Suppressor macrophage treated with lipopolysaccharide for 4 hours (primary cell): ENCODE measurements around the gene ZNF132.
"Not testable (repeated sequence)": the region's sequence is repeated elsewhere in the genome, so short reads cannot be mapped to it uniquely, and the experiment has no call there.

Source experiments
- DNase-seq: peaks from one replicate; pipeline ENCODE4 v3.0.0-alpha.2; 2020

The ZNF132 gene

DNA sequence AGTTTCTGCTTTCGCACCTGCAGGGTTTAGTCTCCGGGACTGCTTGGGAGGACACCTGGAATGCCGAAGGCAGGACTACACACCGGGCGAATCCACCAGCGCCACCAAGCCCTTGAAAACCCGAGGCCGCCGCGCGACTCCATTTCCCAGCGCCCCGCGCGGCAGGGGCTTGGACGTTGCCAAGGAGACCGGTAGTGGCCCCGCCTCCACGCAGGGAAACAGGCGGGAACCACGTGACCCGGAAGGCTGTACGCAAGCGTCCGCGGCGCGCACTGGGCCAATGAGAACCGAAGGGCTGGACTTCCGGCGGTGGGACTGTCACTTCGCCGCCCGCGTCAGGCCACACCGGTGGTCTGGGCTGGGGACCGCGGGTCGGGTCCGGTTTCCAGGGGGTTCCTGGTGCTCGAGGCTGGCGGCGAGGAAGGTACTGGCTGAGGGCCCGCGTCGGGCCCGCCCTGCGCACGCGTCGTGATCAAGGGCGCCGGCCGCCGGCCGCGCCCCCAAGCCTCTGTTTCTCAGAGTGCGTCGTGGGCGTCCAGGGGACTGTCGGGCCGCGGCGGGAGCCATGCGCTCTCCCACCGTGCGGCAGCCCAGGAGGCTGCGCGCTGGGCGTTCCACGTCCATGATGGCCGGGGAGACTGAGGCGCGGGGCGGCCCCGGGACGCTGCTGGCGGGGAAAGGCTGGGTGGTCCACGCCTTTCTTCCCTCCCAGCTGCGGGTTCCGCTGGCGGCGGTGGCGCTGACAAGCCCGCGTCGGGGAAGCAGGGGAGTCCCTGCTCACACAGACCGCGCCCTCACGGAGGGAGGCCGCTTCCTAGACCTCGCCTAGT is 27.0 kb upstream of the ZNF132 start, which contains the start of gene ZNF324:
TSS of gene ZNF324 (plus strand) at position 321 of the 830 bp plus-strand sequence. CDS start 2,106 bp downstream, outside the sequence.
- peak; percentile 99 for DNase-seq

DNA sequence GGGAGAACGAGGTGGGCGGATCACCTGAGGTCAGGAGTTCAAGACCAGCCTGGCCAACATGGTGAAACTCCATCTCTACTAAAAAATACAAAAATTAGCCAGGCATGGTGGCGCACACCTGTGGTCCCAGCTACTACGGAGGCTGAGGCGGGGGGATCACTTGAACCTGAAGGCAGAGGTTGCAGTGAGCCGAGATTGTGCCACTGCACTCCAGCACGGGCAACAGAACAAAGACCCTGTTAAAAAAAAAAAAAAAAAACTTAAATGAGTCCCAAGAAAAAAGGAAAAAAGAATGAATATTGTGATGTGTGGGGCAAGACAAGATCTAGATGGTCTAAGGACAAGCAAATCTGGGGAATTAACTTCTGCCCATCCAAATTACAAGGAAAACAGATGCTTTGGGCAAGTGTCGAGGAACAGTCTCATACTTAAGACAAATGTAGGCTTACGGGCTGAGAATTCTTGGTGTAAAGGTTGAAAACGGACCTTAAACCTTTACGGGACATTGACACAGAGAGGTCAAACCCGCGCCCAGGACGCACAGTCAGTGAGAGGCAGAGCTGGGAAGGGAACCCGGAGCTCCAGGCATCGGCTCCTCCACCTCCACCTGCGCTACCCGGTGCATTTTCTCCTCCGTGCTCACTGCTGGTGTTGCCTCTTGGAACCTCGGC is 26.3 kb upstream of the ZNF132 start:
- DNase-seq: no peak

DNA sequence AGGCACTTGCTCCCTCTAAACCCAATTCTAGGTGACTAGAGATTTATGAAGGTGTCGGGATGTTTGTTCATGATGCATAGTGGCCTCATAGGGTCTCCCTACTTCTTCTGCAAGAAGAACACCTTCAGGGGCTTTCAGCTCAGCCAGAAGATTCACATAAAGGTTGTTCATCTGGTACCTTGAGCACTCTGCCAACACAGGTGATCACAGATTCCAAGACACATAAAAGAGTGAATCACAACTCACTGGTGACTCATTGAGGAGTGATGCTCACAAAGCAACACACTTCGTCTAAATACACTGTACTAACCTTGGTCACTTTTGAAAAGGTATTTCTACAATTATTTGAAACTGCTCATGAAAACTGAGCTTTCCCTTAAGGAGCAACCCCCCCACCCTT is 20.1 kb upstream of the ZNF132 start:
- no peak for DNase-seq

DNA sequence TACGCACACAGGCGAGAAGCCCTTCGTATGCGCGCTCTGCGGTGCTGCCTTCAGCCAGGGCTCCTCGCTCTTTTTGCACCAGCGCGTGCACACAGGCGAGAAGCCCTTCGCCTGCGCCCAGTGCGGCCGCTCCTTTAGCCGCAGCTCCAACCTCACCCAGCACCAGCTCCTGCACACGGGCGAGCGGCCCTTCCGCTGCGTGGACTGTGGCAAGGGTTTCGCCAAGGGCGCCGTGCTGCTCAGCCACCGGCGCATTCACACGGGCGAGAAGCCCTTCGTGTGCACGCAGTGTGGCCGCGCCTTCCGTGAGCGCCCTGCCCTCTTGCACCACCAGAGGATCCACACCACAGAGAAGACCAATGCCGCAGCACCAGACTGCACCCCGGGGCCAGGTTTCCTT is 16.2 kb upstream of the ZNF132 start:
- DNase-seq: no peak

DNA sequence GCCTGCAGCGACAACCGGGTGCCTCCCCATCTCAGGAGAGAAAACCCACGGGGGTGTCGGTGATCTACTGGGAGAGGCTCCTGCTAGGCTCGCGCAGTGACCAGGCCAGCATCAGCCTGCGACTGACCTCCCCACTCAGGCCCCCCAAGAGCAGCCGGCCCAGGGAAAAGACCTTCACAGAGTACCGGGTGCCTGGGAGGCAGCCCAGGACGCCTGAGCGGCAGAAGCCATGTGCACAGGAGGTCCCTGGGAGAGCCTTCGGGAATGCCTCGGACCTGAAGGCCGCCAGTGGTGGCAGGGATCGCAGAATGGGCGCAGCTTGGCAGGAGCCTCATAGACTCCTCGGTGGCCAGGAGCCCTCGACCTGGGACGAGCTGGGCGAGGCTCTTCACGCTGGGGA is 15.4 kb upstream of the ZNF132 start:
- DNase-seq: no peak

DNA sequence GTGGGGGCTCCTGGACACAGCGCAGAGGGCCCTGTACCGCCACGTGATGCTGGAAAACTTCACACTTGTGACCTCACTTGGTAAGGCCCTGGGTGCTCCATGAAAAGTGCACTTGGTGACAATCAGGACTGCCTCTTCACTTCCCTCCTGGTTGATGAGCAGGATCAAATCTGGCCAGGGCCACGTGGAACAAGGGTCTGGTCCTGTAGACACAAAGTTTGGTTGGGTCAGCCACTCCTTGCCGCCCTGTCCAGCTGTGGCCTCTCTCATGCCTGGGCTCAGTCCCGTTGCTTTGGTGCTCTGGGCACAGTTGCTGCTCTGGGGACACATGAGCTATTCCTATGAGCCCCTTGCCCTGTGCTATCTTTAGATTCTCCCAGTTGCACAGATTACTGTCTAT is 13.8 kb upstream of the ZNF132 start:
- no peak for DNase-seq

DNA sequence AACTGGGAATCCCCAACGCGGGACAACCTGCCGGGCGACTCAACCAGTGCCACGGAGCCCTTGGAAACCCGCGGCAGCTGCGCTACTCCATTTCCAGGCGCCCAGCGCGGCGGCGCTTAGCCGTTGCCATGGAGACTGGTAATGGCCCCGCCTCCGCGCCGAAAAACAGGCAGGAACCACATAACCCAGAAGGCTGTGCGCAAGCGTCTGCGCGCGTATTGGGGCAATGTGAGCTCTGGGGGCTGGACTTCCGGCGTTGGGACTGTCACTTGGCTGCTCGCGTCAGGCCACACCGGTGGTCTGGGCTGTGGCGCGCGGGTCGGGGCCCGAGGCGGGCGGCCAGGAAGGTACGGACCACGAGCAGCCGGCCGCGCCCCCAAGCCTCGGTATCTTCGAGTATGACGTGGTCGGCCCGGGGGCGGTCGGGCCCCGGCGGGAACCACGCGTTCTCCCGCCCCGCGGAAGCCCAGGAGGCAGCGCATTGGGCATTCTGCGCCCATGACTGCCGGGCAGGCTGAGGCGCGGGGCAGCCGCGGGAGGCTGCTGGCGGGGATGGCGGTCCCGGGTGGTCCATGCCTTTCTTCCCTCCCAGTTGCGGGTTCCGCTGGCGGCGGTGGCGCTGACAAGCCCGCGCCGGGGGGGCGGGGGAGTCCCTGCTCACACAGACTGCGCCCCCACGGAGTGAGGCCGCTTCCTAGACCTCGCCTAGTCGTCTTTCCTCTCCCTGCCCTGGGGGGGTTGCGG is 11.6 kb upstream of the ZNF132 start, which contains the start of gene ZNF324B:
TSS of gene ZNF324B (plus strand) at position 265 of the 744 bp plus-strand sequence. CDS start 2,080 bp downstream, outside the sequence.
- peak; percentile 97 for DNase-seq

DNA sequence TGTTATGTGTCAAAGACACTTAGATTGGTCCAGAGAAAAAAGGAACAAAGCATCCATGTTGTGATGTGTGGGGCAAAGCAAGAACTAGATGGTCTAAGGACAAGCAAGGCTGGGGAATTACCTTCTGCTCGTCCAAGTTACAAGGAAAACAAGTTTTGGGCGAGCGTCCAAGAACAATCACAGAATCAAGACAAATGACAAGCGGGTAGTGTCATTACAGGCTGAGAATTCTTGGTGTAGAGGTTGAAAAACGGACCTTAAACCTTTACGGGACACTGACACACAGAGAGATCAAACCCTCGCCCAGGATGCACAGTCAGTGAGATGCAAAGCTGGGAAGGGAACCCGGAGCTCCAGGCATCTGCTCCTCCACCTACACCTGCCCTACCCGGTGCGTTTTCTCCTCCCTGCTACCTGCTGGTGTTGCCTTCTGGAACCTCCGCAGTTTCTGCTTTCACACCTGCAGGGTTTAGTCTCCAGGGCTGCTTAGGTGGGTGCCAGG is 11.0 kb upstream of the ZNF132 start:
- DNase-seq: no peak

DNA sequence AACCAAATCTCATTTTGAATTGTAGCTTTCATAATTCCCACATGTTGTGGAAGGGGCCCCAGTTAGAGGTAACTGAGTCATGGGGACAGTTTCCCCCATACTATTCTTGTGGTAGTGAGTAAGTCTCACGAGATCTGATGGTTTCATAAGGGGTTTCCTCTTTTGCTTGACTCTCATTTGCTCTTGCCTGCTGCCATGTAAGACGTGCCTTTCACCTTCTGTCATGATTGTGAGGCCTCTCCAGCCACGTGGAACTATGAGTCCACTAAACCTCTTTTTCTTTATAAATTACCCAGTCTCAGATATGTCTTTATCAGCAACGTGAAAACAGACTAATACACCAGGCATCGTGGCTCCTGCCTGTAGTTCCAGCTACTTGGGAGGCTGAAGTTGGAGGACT is 10.0 kb upstream of the ZNF132 start:
- DNase-seq: not testable (repeated sequence)

DNA sequence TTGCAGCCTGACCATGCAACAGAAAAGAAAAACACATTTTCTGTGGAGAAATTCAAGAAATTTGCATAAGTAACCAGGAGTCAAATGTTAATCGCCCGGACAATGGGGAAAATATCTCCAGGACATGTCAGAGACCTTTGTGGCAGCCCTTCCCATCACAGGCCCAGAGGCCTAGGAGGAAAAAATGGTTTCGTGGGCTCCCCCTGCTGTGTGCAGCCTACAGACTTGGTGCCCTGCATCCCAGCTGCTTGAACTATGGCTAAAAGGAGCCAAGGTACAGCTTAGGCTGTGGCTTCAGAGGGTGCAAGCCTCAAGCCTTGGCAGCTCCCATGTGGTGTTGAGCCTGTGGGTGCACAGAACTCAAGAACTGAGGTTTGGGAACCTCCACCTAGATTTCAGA is 8.9 kb upstream of the ZNF132 start:
- DNase-seq: not testable (repeated sequence)

DNA sequence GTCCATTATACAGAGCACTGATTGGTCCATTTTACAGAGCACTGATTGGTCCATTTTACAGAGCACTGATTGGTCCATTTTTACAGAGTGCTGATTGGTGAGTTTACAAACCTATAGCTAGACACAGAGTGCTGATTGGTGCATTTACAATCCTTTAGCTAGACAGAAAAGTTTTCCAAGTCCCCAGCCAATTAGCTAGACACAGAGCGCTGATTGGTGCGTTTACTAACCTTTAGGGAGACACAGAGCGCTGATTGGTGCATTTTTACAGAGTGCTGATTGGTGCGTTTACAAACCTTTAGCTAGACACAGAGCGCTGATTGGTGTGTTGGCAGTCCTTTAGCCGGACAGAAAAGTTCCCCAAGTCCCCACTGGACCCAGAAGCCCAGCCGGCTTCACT is 3.0 kb upstream of the ZNF132 start:
- not testable (repeated sequence) for DNase-seq

DNA sequence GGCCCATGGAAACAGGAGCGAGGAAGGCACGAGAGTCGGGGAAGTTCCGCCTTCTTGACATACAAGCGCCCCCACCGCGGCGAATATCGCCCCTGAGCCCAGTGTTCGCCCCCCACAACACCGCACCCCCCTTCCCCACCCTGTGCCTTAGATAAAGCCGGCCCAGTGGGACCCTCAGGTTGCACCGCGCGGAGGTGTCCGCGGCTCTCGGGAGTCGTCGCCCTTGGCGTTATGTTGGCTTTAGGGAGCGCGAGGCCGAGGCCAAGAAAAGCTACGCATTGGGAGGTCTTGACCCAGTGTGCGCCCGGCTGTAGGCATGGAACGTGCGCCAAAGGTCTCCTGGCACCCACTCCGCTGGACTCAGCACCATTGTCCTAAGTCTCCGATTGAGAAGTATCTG is 603 bp upstream of the ZNF132 start:
- no peak for DNase-seq

DNA sequence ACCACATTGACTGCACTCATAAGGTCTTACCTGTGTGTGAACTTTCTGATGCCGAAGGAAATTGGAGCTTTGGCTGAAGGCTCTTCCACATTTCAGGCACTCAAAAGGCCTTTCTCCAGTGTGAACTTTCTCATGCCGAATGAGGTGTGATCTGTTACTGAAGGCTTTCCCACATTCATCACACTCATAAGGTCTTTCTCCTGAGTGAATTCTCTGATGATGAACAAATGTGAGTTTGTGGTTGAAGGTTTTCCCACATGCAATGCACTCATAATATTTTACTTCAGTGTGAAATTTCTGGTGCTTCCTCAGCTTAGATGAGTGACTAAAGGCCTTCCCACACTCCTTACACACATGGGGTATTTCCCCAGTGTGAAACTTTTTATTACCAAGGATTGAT is 5.7 kb downstream of the ZNF132 start:
- no peak for DNase-seq

DNA sequence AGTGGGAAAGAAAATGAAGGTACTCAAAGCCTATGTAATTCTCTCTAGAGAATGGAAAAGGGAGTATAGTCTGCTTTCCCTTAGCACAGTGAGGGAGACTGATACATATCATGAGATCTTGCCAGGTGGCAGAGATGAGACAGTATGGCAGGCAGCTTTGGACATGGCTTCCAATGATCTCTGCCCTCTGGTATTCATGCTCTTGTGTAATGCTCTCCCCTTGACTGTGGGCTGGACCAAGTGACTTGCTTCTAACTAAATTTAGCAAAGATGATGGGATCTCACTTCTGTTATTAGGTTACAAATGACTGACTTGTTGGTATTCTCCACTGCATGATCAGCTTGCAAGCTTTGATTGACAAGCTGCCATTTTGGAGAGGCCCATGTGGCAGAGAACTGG is 10.2 kb downstream of the ZNF132 start:
- DNase-seq: no peak

DNA sequence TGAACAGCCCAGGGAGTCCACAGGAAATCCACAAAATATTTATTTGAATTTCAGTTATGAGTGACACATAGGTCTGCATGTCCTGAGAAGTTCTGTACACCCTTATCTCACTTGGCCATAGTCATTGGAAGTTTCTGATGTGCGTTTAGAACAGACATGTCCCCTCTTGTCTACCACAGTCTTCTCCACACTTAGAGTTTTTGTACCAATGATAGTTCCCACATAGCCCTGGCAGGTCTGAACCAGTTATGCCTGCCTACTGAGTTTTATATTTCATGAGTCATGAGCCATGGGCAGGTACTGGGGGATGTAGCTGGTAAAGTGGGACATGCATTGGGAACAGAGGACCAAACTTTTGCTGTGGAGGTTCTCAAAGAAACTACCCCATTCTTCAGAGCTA is 11.3 kb downstream of the ZNF132 start:
- no peak for DNase-seq

DNA sequence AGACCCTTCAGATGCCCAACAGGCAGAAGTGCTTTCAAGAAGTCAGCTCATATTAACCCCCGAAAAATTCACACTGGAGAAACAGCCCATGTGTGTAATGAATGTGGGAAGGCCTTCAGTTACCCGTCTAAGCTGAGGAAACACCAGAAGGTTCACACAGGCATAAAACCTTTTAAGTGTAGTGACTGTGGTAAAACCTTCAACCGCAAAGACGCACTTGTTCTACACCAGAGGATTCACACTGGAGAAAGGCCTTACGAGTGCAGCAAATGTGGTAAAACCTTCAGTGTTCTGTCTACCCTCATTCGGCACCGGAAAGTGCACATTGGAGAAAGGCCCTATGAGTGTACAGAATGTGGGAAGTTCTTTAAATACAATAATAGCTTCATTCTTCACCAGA is 22.9 kb downstream of the ZNF132 start:
- DNase-seq: no peak

DNA sequence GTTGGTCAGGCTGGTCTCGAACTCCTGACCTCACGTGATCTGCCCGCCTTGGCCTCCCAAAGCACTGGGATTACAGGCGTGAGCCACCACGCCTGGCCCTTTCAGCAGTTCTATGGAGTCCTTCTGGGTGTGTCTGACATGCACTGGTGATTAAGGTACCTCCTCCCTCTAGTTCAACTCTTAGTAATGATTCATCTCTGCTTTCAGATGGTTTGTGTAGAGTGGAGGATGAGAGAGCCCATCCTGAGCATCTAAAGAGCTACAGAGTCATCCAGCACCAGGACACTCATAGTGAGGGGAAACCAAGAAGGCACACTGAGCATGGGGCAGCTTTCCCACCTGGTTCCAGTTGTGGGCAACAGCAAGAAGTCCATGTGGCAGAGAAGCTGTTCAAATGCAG is 23.3 kb downstream of the ZNF132 start:
- DNase-seq: no peak

DNA sequence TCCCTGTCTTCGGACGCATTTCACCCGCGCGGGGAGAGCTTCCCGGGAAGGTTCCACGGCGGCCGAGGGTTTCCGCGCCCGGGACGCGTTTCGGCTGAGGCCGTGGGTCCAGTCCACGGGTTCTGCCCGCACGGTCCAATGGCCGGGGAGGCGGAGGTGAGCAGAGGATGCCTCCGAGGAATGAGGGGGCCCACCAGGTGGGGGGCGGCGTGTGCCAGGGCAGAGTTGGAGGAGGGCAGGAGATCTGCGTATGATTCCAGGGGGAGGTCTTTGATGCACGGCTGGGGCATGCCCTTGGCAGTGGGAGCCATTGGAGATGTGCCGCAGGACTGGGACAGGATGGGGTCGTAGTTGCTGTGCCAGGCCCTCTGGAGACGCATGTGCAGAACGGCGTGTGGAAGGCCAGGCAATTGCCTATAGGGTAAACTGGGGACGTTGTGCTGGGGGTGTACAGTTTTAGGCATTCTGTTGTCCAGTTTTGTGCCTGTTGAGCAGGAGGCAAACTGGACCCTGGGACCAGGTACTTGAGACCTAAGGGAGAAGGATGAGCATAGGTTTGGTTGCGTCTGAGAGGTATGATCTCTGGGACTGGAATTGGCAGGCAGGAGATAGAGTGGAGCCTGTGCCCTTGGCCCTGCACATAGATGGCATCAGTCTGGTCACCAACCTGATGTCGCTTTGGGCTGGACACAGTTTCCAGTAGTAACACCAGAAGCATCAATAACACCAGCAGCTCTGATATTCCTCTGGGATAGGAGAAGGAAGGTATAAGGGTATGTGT is 30.8 kb downstream of the ZNF132 start:
- no peak for DNase-seq

DNA sequence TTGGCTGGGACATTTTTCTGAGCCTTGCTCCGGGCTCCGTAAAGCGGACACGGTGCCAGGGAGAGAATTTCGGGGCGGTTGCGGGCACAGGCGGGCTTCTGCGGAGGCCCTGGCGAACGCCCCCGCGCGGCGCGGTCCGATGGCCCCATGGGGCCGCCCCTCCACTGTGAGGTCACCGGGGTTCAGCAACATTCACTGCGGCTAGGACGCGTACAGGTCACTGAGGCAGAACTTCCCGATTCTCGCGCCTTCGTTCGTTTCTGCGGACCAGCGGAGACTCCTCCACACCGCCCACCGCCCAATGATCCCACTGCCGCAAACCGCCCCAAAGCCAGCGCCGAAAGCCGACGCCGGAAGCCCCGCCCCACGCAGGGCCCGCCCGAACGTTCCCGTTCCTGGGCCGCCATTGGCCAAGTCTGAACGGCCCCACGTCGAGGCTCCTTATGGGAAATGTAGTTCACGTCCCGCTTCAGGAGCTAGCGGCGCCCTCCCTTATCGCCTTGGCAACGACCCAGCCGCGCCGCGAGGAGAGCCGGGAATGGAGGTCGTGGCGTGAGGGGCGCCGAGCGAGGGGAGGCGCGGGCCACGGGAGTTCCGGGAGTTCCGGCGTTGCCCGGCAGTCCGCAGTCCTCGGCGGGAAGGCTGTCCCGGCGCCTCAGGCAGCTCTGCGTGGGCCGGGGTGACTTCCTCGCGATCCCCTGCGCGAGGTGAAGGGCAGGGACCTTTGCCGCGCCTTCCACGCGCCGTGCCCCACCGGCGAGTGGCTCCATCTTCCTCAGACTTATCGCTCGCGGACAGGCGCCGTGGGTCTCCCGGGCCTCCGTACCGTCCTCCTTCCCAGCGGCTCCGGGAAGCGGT is 31.6 kb downstream of the ZNF132 start, which contains the start of gene ZNF584:
TSS of gene ZNF584 (plus strand) at position 498 of the 858 bp plus-strand sequence. CDS start 499 bp downstream, outside the sequence.
- peak; percentile 96 for DNase-seq

DNA sequence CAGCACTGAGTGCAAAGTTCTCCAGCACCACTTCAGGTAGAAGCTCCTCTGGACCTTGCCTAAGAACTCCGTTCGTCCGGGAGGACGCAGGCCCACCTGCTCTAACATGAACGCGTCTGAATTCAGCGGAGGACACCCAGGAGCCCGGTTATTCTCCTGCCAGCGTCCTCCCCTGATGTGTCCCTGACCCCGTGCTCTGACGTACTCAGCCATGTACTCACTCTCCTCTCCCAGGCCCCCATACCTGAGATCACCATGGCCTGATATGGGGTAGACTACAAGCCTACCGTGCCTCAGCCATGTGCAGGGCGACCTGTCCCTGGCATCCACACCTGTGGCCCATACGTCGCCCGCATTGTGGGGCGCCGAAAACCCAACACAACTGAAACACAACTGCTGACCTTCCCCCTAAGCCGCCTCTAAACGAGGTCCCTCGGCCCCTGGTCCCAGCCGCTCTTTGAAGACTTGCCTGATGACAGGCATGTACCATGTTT is 32.2 kb downstream of the ZNF132 start:
- no peak for DNase-seq
